SU-DHL-6 (cell line): ENCODE results near the gene MSH2.

Experiments used
- H2AFZ ChIP-seq: fragments of 200-600 bp; sonication (generic); 2 replicates; pipeline ENCODE4 v1.6.1; 2014; ENCODE audit warnings: low read depth, mild to moderate bottlenecking, moderate library complexity, mixed read lengths, antibody characterized with exemption, low read length; ENCODE audit not compliant: severe bottlenecking
- H3F3A ChIP-seq: fragments of 200-600 bp; shearing (Covaris generic); 2 replicates; pipeline ENCODE4 v1.6.0; 2016; ENCODE audit warnings: antibody characterized with exemption, mild to moderate bottlenecking; ENCODE audit not compliant: insufficient read depth
- H3K27ac ChIP-seq: fragments of 200-600 bp; sonication (generic); 2 replicates; pipeline ENCODE4 v1.5.1; 2016; ENCODE audit warnings: low read depth, mild to moderate bottlenecking, low read length, moderate library complexity, mixed read lengths
- H3K27me3 ChIP-seq: fragments of 200-600 bp; sonication (generic), shearing (Covaris generic); 2 replicates; pipeline ENCODE4 v1.6.0; 2014; ENCODE audit warnings: mild to moderate bottlenecking, low read length
- H3K36me3 ChIP-seq: fragments of 200-600 bp; sonication (generic); 2 replicates; pipeline ENCODE4 v1.6.1; 2014; ENCODE audit warnings: mild to moderate bottlenecking, low read length, mixed read lengths
- H3K4me2 ChIP-seq: fragments of 300-600, 200-600 bp; shearing (Covaris generic), sonication (generic); 2 replicates; pipeline ENCODE4 v1.6.0; 2014; ENCODE audit warnings: low read length, low read depth, mild to moderate bottlenecking; ENCODE audit not compliant: poor library complexity, severe bottlenecking
- H3K4me3 ChIP-seq: fragments of 200-600 bp; sonication (generic); 2 replicates; pipeline ENCODE4 v1.5.1; 2014; ENCODE audit warnings: antibody characterized with exemption, low read length, mild to moderate bottlenecking, mixed read lengths; ENCODE audit not compliant: insufficient read depth, poor library complexity, severe bottlenecking
- H3K79me2 ChIP-seq: fragments of 200-600 bp; sonication (generic); 2 replicates; pipeline ENCODE4 v1.6.1; 2014; ENCODE audit warnings: mild to moderate bottlenecking, low read length, moderate library complexity; ENCODE audit not compliant: insufficient read depth
- H3K9ac ChIP-seq: fragments of 200-600 bp; sonication (generic); 2 replicates; pipeline ENCODE4 v1.7.0; 2014; ENCODE audit warnings: mild to moderate bottlenecking, low read length
- H3K9me2 ChIP-seq: fragments of 200-600 bp; sonication (generic); replicated peaks from 2 replicates; pipeline ENCODE4 v1.6.1; 2014; ENCODE audit warnings: low read length; ENCODE audit not compliant: insufficient read depth
- H3K9me3 ChIP-seq: fragments of 200-600 bp; sonication (generic); 2 replicates; pipeline ENCODE4 v1.6.1; 2014; ENCODE audit warnings: low read length, mixed read lengths; ENCODE audit not compliant: insufficient read depth
- H4K20me1 ChIP-seq: fragments of 200-600 bp; sonication (generic); 2 replicates; pipeline ENCODE4 v1.6.1; 2014; ENCODE audit warnings: low read depth, mild to moderate bottlenecking, antibody characterized with exemption, low read length, moderate library complexity, mixed read lengths
- CTCF ChIP-seq: fragments of 200-600 bp; sonication (generic); IDR thresholded peaks from one replicate; pipeline ENCODE4 v1.5.1; 2017; ENCODE audit warnings: antibody characterized with exemption, mild to moderate bottlenecking, low read length, moderate library complexity; ENCODE audit not compliant: insufficient read depth, poor library complexity, severe bottlenecking
- EZH2phosphoT487 ChIP-seq: fragments of 200-600 bp; sonication (generic), shearing (Covaris generic); conservative IDR thresholded peaks from 2 replicates; pipeline ENCODE4 v1.6.1; 2018; ENCODE audit warnings: mild to moderate bottlenecking, antibody characterized with exemption, low read length, moderate library complexity, mixed read lengths

Gene MSH2

GRCh38 chr2:47490406-47490805 is 87.5 kb downstream of the MSH2 start:
- Histone ChIP-seq H4K20me1 (no peaks in the 10 kb centered on the region), H3K27ac (no peak overlapping the region), H3K9me3 (no peaks in the 10 kb centered on the region), H3K27me3 (no peaks in the 10 kb centered on the region), H3K79me2 (no peaks in the 10 kb centered on the region), H3F3A (peaks cover 21% of the 10 kb centered on the region), H2AFZ (no peak overlapping the region), H3K4me3 (no peak overlapping the region), H3K36me3 (no peaks in the 10 kb centered on the region; the same call in 1 of the 2 replicates), H3K9ac (no peak overlapping the region), H3K4me2 (no peak overlapping the region), H3K9me2 (no peaks in the 10 kb centered on the region)
- no peak for TF ChIP-seq CTCF
- no peak for TF ChIP-seq EZH2phosphoT487

- no peak for TF ChIP-seq EZH2phosphoT487
- TF ChIP-seq CTCF: no peak
- H3F3A ChIP-seq: peaks cover 4% of the 10 kb centered on the region
- no peaks in the 10 kb centered on the region for H3K27me3 ChIP-seq
- no peaks in the 10 kb centered on the region for H3K79me2 ChIP-seq
- no peak overlapping the region for H3K4me2 ChIP-seq
- H3K9me3 ChIP-seq: no peaks in the 10 kb centered on the region
- no peak overlapping the region for H3K9ac ChIP-seq
- no peak overlapping the region for H3K4me3 ChIP-seq
- H4K20me1 ChIP-seq: no peaks in the 10 kb centered on the region
- no peaks in the 10 kb centered on the region for H3K36me3 ChIP-seq
- no peaks in the 10 kb centered on the region for H3K9me2 ChIP-seq
- no peak overlapping the region for H3K27ac ChIP-seq
- H2AFZ ChIP-seq: no peak overlapping the region
Measured at GRCh38 chr2:47493317-47494035, 90.5 kb downstream of the MSH2 start.

- H3K9me3 ChIP-seq: peaks cover 6% of the 10 kb centered on the region; the same call in 1 of the 2 replicates
- H3K9ac ChIP-seq: no peak overlapping the region
- no peak overlapping the region for H3K27ac ChIP-seq
- no peaks in the 10 kb centered on the region for H3K27me3 ChIP-seq
- no peak overlapping the region for H3K4me3 ChIP-seq
- H3K9me2 ChIP-seq: no peaks in the 10 kb centered on the region
- peaks cover 4% of the 10 kb centered on the region for H3F3A ChIP-seq
- no peak overlapping the region for H3K4me2 ChIP-seq
- H4K20me1 ChIP-seq: no peaks in the 10 kb centered on the region
- TF ChIP-seq EZH2phosphoT487 (no peak), CTCF (no peak)
- H3K79me2 ChIP-seq: no peaks in the 10 kb centered on the region
- H3K36me3 ChIP-seq: 0 out of 2 replicates have a peak, but pooled peaks cover 2% of the 10 kb centered on the region
- no peak overlapping the region for H2AFZ ChIP-seq
Measured at GRCh38 chr2:47494267-47495130, 91.5 kb downstream of the MSH2 start.
